GM12891 (cell line): ENCODE measurements around the gene CPO.

Source experiments
- POLR2A ChIP-seq: IDR thresholded peaks from 2 replicates; pipeline ENCODE4 v1.6.1; 2011; ENCODE audit warnings: low read depth, low read length, control low read depth
- POLR2AphosphoS5 ChIP-seq: IDR thresholded peaks from 2 replicates; pipeline ENCODE4 v1.6.1; 2011; ENCODE audit warnings: low read depth, low read length, control low read depth

DNA sequence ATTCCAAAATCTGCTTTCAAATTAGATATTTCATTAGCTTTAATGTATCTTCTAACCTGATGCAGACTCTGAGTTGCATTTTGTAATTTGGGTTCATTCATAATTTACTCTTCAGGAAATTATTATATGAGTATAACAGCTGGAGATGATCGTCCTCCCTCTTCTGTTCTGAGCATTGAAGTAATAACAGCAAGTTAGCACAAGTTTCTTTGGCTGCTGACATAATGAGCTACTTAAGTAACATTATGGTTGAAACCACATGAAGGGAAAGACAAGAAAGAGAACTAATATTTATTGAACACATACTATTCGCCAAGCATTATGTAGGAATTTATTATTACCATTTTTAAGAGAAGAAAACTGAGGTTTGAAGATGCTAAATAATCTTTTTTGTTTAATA is 75.1 kb downstream of the CPO start:
- TF ChIP-seq POLR2A (no peak), POLR2AphosphoS5 (no peak)
